Measurements from ENCODE around the gene ABCD2. TPM values are rescaled to one million over a fixed set of nuclear protein-coding genes. Genes with fewer than 3 reads are reported as not detected.

The ABCD2 gene
- total and polyA plus RNA-seq, 9 of the 15 experiments (the other 6 are each of a cell fraction or from before 2014, with no cell fraction given), result 0.01 to 0.08 (median 0.04) TPM; not detected in 3

GRCh38 chr12:39619660-39620433 lies at the start of gene ABCD2 (continued):
- TF ChIP-seq NR0B1 (IDR thresholded peaks at IDR 0.05; ENCODE audit: partially characterized antibody), result no peak

GRCh38 chr12:39660101-39660500 lies 40.5 kb upstream of the ABCD2 start:
- intact Hi-C loops (cut with micrococcal nuclease), result no loop called here
- Histone ChIP-seq H3K9me1 (ENCODE audit: control insufficient read depth, insufficient read depth, low read length) (no peaks in the 10 kb centered on the region), H2AFZ (ENCODE audit: low read depth, low read length) (no peak overlapping the region), H3K27me3 (ENCODE audit: control insufficient read depth in 2 of 2, insufficient read depth in 2 of 2, low read length in 2 of 2) (no peaks in the 10 kb centered on the region), H3K4me2 (ENCODE audit: insufficient read depth, low read length) (no peak overlapping the region), H3K9me3 (replicated peaks; ENCODE audit: control insufficient read depth, insufficient read depth, low read depth, low read length) (no peaks in the 10 kb centered on the region), H4K20me1 (replicated peaks; ENCODE audit: control insufficient read depth, insufficient read depth, low read length) (no peaks in the 10 kb centered on the region), H3K27ac (ENCODE audit: extremely low read depth, low read depth, low read length) (no peak overlapping the region), H3K9ac (ENCODE audit: insufficient read depth in 1 of 2, low read depth in 2 of 2, low read length in 2 of 2) (no peak overlapping the region), H3K79me2 (ENCODE audit: control insufficient read depth, insufficient read depth, low read length) (no peaks in the 10 kb centered on the region), H3K4me3 (no peak overlapping the region), H3K36me3 (ENCODE audit: control insufficient read depth, insufficient read depth, low read length) (no peaks in the 10 kb centered on the region), H3K4me1 (replicated peaks in 1 of 2; ENCODE audit: control insufficient read depth in 2 of 2, insufficient read depth in 2 of 2, low read length in 2 of 2) (no peaks in the 10 kb centered on the region)
- ChIA-PET POLR2A (no interaction called here), CTCF (ENCODE audit: low intra/inter-chr PET ratio) (no interaction called here)
- FAIRE-seq, result no peak
- no TSS peak for BruUV-seq (replicated peaks)
- in situ Hi-C loops (cut with MboI), result no loop called here
- DNase-seq (ENCODE audit: extremely low read depth in 1 of 4, low spot score in 3 of 4), result no peak
- ATAC-seq, result no peak
- 23% methylated on average over 2 of the region's 2 CpGs for WGBS (ENCODE audit: insufficient coverage, low coverage, missing lambda C conversion rate)
- TF ChIP-seq ZNF785 (CRISPR knock-in tag; IDR thresholded peaks at IDR 0.05) (no peak), RREB1 (CRISPR knock-in tag; IDR thresholded peaks at IDR 0.05) (no peak), CBX8 (IDR thresholded peaks at IDR 0.05; ENCODE audit: borderline replicate concordance, extremely low read depth, low read depth, low read length, poor library complexity, severe bottlenecking) (no peak), HMBOX1 (IDR thresholded peaks at IDR 0.05) (no peak), ZNF79 (CRISPR knock-in tag; IDR thresholded peaks at IDR 0.05; ENCODE audit: low read depth) (no peak), RBM17 (IDR thresholded peaks at IDR 0.05; ENCODE audit: borderline replicate concordance, low read depth, low read length) (no peak), GTF2F1 (IDR thresholded peaks at IDR 0.05; ENCODE audit: low read depth, low read length) (no peak), NCOA6 (IDR thresholded peaks at IDR 0.05) (no peak)
